ENCODE results near the gene OR52A5. TPM values are rescaled to one million over a fixed set of nuclear protein-coding genes. Genes with fewer than 3 reads are reported as not detected.

Gene OR52A5
- not detected in 2 replicates for total RNA-seq (2016; rRNA removed; fragmentation: Illumina TruSeq; extraction: Trizol)
- total RNA-seq (2016; cell fraction: cytosol; rRNA removed; fragmentation: Illumina TruSeq; extraction: Trizol; ENCODE audit: low read depth), result not detected in 2 replicates
- not detected in 2 replicates for total RNA-seq (2016; cell fraction: insoluble cytoplasmic fraction; rRNA removed; fragmentation: Illumina TruSeq; extraction: Trizol)
- total RNA-seq (2016; cell fraction: membrane; rRNA removed; fragmentation: Illumina TruSeq; extraction: Trizol), result not detected in 2 replicates
- total RNA-seq (2016; cell fraction: nucleus; rRNA removed; fragmentation: Illumina TruSeq; extraction: Trizol), result not detected in 2 replicates
- polyA plus RNA-seq (2011; rRNA removed), result not detected in 2 replicates
- not detected in 2 replicates for polyA plus RNA-seq (2011; cell fraction: cytosol; rRNA removed)
- not detected in 2 replicates for polyA plus RNA-seq (2011; cell fraction: nucleus; rRNA removed)
- polyA plus RNA-seq (2012), result not detected in 2 replicates
- not detected in 2 replicates for polyA plus RNA-seq (2016; cell fraction: cytosol; fragmentation: Illumina TruSeq; extraction: Trizol; ENCODE audit: low read depth)
- polyA plus RNA-seq (2016; cell fraction: insoluble cytoplasmic fraction; fragmentation: Illumina TruSeq; extraction: Trizol; ENCODE audit: low read depth), result not detected in 2 replicates
- polyA plus RNA-seq (2016; cell fraction: membrane; fragmentation: Illumina TruSeq; extraction: Trizol; ENCODE audit: low read depth), result not detected in 2 replicates
- not detected in 2 replicates for polyA plus RNA-seq (2016; cell fraction: nucleus; fragmentation: Illumina TruSeq; extraction: Trizol; ENCODE audit: insufficient read depth, low read depth)
- not detected in 2 replicates for polyA minus RNA-seq (2011; rRNA and poly(A)+ RNA removed; ENCODE audit: low replicate concordance)
- not detected in 2 replicates for polyA minus RNA-seq (2011; cell fraction: cytosol; rRNA and poly(A)+ RNA removed)
- not detected in 2 replicates for polyA minus RNA-seq (2011; cell fraction: nucleus; rRNA and poly(A)+ RNA removed)
- not detected for Bru-seq, nascent RNA
- not detected for BruChase-seq, experiment 1, labeled RNA remaining after a 6-hour chase
- BruChase-seq, experiment 2, labeled RNA remaining after a 2-hour chase, result not detected
- long read RNA-seq, experiment 1, result 0 reads
- long read RNA-seq, experiment 2, result 0 reads

DNA sequence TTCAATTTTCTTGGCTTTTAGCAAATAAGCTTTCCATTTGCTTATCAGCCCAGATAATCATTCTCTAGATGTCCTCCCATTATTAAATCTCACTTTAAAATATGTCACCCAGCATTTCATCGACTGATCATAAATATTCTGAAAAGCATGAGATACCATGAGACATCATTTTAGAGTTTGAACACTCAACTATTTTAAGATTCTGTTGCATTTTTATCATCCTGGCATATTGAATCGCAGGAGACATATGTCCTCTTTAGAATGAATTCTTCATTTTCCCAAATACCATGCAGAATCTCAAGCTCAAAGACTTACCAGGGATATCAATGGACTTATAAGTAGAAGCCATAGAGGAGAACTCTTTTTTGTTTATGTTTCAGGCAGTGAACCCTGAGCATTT, at the start of gene OR52A5:
TSS of gene OR52A5 (minus strand) at position 361 of the 400 bp plus-strand sequence. CDS start 5,714 bp downstream, outside the sequence.
- Histone ChIP-seq H3K4me1 (ENCODE audit: insufficient read depth, low read length) (no peaks in the 10 kb centered on the region), H2AFZ (ENCODE audit: low read length) (no peak within 1 kb of the TSS), H3K9ac (ENCODE audit: insufficient read depth, low read depth, low read length) (no peak within 1 kb of the TSS), H3K27ac (ENCODE audit: extremely low read length, insufficient read depth, low read length) (no peak within 1 kb of the TSS), H3K27me3 (ENCODE audit: control insufficient read depth in 1 of 2, insufficient read depth in 2 of 2, low read length in 2 of 2) (0 out of 5 replicates have a peak, but pooled peaks cover 0 to 3% of the 10 kb centered on the region in 2 experiments), H3K4me3 (replicated peaks in 1 of 3; ENCODE audit: insufficient read depth in 1 of 3, low read depth in 2 of 3, low read length in 3 of 3) (no peak within 1 kb of the TSS), H3K79me2 (ENCODE audit: insufficient read depth, low read length) (no peaks in the 10 kb centered on the region), H3K4me2 (ENCODE audit: low read depth, low read length) (no peak within 1 kb of the TSS), H3K36me3 (replicated peaks in 1 of 2; ENCODE audit: control insufficient read depth in 1 of 2, insufficient read depth in 2 of 2, low read length in 2 of 2) (no peaks in the 10 kb centered on the region), H4K20me1 (ENCODE audit: insufficient read depth, low read length) (no peaks in the 10 kb centered on the region), H3K9me3 (ENCODE audit: low read length) (no peaks in the 10 kb centered on the region)
- CTCF ChIA-PET (ENCODE audit: low intra/inter-chr PET ratio, low total read pairs), result no interaction called here
- intact Hi-C loops (cut with micrococcal nuclease; ENCODE audit: unreplicated experiment) (no loop called here), in situ Hi-C loops (cut with HindIII; ENCODE audit: extremely low pct_ligation_motif_present, low pct_unique_long_range_greater_than_20kb) (no loop called here)
- ATAC-seq (no peak), FAIRE-seq (no peak), DNase-seq (ENCODE audit: low spot score) (no peak)
- no TSS peak for BruUV-seq (replicated peaks)
- no peak for TF ChIP-seq STAG1 (CRISPR knock-in tag; IDR thresholded peaks at IDR 0.05)
- TF ChIP-seq, protein P1, sequence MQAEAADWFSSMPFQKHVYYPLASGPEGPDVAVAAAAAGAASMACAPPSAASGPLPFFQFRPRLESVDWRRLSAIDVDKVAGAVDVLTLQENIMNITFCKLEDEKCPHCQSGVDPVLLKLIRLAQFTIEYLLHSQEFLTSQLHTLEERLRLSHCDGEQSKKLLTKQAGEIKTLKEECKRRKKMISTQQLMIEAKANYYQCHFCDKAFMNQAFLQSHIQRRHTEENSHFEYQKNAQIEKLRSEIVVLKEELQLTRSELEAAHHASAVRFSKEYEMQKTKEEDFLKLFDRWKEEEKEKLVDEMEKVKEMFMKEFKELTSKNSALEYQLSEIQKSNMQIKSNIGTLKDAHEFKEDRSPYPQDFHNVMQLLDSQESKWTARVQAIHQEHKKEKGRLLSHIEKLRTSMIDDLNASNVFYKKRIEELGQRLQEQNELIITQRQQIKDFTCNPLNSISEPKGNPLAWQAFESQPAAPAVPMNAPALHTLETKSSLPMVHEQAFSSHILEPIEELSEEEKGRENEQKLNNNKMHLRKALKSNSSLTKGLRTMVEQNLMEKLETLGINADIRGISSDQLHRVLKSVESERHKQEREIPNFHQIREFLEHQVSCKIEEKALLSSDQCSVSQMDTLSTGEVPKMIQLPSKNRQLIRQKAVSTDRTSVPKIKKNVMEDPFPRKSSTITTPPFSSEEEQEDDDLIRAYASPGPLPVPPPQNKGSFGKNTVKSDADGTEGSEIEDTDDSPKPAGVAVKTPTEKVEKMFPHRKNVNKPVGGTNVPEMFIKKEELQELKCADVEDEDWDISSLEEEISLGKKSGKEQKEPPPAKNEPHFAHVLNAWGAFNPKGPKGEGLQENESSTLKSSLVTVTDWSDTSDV (CRISPR knock-in tag; IDR thresholded peaks at IDR 0.05), result no peak
- no peak for TF ChIP-seq TCF12 (IDR thresholded peaks at IDR 0.05)
- no peak for TF ChIP-seq TCF12 (CRISPR knock-in tag; IDR thresholded peaks at IDR 0.05)
- TF ChIP-seq, protein P2, sequence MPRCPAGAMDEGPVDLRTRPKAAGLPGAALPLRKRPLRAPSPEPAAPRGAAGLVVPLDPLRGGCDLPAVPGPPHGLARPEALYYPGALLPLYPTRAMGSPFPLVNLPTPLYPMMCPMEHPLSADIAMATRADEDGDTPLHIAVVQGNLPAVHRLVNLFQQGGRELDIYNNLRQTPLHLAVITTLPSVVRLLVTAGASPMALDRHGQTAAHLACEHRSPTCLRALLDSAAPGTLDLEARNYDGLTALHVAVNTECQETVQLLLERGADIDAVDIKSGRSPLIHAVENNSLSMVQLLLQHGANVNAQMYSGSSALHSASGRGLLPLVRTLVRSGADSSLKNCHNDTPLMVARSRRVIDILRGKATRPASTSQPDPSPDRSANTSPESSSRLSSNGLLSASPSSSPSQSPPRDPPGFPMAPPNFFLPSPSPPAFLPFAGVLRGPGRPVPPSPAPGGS (CRISPR knock-in tag; IDR thresholded peaks at IDR 0.05), result no peak
- TF ChIP-seq SETDB1 (CRISPR knock-in tag; IDR thresholded peaks at IDR 0.05; ENCODE audit: borderline replicate concordance), result no peak
- TF ChIP-seq ARHGAP35 (CRISPR knock-in tag; IDR thresholded peaks at IDR 0.05; ENCODE audit: borderline replicate concordance), result no peak
- TF ChIP-seq MAFF (IDR thresholded peaks at IDR 0.05; ENCODE audit: low read depth, low read length), result no peak
- TF ChIP-seq, protein P3, sequence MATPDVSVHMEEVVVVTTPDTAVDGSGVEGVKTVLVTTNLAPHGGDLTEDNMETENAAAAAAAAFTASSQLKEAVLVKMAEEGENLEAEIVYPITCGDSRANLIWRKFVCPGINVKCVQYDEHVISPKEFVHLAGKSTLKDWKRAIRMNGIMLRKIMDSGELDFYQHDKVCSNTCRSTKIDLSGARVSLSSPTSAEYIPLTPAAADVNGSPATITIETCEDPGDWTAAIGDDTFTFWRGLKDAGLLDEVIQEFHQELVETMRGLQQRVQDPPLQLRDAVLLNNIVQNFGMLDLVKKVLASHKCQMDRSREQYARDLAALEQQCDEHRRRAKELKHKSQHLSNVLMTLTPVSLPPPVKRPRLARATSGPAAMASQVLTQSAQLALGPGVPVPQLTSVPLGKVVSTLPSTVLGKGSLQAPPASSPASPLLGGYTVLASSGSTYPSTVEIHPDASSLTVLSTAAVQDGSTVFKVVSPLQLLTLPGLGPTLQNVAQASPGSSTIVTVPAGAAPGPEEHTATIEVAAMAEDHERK (CRISPR knock-in tag; IDR thresholded peaks at IDR 0.05; ENCODE audit: low read depth), result no peak
- TF ChIP-seq ZNF17 (CRISPR knock-in tag; IDR thresholded peaks at IDR 0.05), result no peak
- no peak for TF ChIP-seq RXRA (CRISPR knock-in tag; IDR thresholded peaks at IDR 0.05)
- no peak for TF ChIP-seq ISX (CRISPR knock-in tag; conservative IDR thresholded peaks at IDR 0.05)
- 0% methylated on average over 2 of the region's 2 CpGs for WGBS (ENCODE audit: low lambda C conversion rate)
- POLR2A ChIA-PET, result no interaction called here
